Stimulated activated CD8-positive, alpha-beta memory T cell treated with anti-CD3 and anti-CD28 coated beads, Interleukin-7, amount 100 ng/mL, for 4 hours (primary cell): ENCODE measurements around the gene APOBEC2.
"Not testable (repeated sequence)": the region's sequence is repeated elsewhere in the genome, so short reads cannot be mapped to it uniquely, and the experiment has no call there.

Source experiments
- DNase-seq, 2 donors: peaks; one replicate each; pipeline ENCODE4 v3.0.0-alpha.2; 2020; ENCODE audit warnings: low read depth in 2 of 2

The APOBEC2 gene

DNA sequence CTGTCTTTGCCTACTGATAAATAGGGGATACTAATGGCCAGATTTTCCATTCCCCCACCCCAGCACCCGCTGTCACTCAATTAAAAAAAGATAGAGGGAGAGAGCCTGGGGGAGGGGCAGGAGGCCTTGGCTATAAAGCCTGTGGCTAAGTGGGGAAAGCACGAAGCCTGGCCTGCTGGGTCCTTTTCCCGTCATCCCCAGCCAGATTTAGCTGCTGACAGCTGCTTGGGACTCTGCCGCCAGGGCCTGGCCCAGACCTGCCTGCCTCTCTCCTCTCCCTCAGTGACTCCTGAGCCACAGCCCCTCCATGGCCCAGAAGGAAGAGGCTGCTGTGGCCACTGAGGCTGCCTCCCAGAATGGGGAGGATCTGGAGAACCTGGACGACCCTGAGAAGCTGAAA is at the start of gene APOBEC2:
TSS of gene APOBEC2 (plus strand) at position 162 of the 400 bp plus-strand sequence. CDS start at position 308, 146 bp downstream.
- DNase-seq = no peak

- peak; percentile 16 to 35 for DNase-seq
These were observed 46.8 kb upstream of the APOBEC2 start for GRCh38 chr6:41006217-41006616.

- not testable (repeated sequence) for DNase-seq
These were observed 46.0 kb upstream of the APOBEC2 start for GRCh38 chr6:41006980-41007379.

GRCh38 chr6:41008011-41008410 is 45.0 kb upstream of the APOBEC2 start:
- no peak for DNase-seq

DNA sequence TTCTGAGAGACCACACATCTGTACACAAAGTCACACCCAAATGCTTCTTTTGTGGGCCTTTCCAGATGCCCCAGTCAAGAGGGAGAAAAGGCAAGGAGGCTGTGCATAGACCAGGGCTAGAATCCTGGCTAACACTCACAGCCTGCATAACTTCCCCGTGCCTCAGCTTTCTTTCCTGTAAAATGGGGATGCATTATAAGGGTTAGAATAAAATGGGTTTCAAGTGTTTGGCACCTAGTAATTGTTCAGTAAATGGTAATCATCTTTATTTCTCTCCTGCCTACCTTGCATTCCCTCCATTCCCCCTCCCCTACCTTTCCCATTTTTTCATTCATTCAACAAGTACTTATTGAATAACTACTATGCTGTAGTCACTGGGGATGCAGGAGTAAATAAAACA is 43.3 kb upstream of the APOBEC2 start:
- DNase-seq = no peak

DNA sequence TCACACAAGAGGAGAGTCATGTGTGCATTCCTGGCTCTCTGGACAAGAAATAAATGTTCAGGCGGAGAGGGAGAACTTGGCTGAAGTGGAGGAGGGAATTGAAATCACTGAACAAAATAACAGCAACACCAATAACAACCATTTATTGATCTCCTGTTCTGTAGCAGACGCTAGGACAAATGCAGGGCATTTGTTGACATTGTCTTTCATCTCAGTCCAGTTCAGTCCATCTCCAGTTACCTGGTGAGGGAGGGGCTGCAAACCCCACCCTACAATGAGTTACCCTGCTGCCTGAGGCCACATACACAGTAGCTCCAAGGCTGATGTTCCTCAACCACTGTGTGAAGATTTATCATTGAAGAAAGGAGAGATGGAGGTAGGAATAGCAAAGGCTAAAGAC is 41.3 kb upstream of the APOBEC2 start:
- no peak for DNase-seq

GRCh38 chr6:41013466-41014153 is 39.4 kb upstream of the APOBEC2 start:
- DNase-seq = no peak

DNA sequence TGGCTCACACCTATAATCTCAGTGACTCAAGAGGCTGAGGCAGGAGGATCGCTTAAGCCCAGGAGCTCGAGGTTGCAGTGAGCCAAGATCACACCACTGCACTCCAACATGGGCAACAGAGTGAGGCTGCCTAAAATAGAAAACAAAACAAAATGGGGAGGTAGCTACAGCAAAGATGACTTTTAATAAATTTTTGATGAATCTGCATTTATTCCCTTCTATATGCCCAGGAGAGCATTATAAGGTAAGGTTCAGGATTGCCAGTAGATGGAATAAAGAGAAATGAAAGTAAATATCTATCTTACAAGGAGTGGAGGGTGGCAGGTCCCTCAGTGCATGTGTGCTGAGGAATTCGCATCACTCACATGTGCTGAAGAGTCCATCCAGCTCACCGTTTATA is 38.2 kb upstream of the APOBEC2 start:
- no peak for DNase-seq

DNA sequence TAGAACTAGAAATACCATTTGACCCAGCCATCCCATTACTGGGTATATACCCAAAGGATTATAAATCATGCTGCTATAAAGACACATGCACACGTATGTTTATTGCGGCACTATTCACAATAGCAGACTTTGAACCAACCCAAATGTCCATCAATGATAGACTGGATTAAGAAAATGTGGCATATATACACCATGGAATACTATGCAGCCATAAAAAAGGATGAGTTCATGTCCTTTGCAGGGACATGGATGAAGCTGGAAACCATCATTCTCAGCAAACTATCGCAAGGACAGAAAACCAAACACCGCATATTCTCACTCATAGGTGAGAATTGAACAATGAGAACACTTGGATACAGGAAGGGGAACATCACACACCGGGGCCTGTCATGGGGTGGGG is 37.1 kb upstream of the APOBEC2 start:
- DNase-seq = not testable (repeated sequence)

DNA sequence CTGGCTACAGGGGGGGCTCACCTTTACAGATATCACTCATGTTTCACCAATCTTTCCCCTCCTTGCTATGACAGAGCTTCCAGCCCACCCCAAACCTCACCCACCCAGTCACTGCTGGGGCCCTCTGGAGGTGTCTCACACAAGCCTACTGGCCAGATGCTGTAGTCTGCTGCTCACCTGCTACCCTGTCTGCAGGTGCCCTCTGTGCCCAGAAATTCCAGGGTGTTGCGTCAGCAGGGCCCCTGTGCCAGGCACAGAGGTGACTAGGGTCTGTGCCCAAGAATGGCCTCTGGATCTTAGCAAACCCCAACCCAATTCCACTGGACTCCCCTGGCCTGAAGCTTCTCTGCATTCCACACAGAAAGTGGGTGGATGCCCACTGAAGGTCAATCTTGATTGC is 35.3 kb upstream of the APOBEC2 start:
- no peak for DNase-seq

GRCh38 chr6:41021832-41022231 is 31.2 kb upstream of the APOBEC2 start:
- no peak for DNase-seq

DNA sequence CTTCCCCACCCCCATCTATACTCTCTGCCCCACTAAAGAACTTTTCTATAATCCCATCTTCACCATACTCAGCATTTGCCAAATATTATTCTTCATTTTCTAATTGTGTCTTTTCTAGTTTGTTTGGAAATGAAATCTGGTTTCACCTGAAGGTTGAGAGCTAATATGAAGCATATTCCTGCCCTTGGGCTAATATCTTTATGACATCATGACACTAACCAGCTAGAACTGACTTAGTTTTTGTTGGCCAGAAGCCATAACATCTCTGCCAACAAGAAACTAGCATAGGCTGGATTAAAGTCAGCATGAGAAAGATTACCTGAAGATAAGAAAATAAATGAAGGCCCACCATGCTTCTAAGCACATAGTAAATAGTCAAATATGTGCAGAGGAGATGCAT is 30.7 kb upstream of the APOBEC2 start:
- no peak for DNase-seq

DNA sequence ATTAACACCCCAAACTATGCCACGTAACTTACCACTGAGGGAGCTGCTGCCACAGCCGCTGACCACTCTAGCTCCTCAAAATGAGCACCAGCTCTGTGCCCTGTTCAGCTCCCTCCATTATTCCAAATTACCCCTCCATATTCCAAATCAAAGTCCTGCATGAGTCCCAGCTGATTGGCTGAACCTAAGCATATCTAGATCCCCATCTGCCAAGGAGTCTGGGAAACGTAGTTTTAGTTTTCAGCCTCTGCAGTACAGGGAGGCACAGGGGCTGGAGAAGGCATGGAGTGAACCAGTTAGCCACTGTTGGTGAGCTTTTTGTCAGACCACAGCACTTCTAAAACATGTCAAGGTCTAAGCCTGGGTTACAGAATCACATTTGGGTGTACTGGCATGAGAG is 29.9 kb upstream of the APOBEC2 start:
- DNase-seq = no peak

DNA sequence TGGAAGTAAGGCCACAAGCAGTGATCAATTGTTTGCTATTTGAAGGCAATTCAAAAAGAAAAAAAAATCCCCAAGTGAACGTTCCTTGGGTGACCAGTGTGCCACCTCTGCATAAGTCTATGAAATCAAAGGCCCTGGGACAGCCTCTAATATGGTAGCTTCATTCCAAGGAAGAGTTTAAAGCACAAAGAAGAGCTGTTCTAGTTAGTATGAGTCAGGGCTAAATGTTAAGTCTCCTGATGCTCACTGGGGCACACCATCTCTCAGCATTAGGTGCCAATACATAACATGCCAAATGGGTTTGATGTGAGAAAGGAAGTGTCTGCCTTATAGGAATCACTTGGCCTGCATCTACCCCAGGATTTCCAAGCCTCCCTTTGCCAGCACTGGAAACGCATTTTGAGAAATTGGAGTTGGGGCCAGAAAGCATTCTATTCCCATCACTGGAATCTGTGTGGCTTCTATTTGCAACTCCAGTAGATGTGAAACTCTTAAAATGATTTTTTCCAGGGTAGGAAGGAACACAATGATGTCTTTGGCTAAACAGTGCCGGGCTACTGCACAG is 27.0 kb upstream of the APOBEC2 start:
- no peak for DNase-seq

GRCh38 chr6:41027241-41027640 is 25.8 kb upstream of the APOBEC2 start:
- DNase-seq = no peak

DNA sequence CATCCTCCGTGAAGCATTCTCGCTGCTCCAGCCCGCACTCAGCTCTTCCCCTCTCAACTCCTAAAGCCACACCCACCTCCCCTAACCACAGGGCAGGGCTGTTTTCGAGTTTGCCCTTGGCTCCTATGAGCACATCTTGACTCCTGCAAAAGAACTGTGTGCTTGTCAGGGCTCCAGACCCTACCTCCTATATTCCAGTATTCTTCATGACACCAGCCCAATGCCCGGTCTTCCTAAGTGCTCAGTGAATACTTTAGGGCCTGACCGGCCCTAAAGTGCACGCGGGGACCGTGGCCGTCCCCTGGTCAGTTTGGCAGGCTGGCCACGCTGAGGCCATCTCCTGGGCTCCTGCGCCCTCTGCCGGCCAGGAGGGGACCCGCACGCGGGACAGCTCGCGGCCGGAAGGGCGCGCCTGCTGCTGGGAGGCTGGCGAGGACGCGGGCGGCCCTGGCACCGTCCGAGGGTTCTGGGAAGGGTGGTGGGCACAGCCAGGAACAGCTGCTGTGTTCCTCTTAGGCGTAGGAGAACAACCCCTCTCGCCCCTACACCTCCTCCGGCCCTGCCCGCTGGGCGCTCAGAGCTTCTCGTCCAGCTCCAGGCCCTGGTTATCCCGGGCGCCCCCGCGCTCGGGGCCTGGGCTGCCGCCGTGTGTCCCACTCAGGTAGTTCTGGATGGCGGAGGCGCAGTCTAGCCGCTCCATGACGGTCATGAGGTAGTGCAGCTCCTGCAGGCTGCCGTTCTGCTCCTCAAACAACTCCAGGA is 25.0 kb upstream of the APOBEC2 start:
- peak; percentile 13 to 55 for DNase-seq

GRCh38 chr6:41028561-41029412 is 24.2 kb upstream of the APOBEC2 start:
- DNase-seq = no peak

GRCh38 chr6:41032830-41033229 is 20.2 kb upstream of the APOBEC2 start:
- no peak for DNase-seq

- no peak for DNase-seq
These were observed 19.2 kb upstream of the APOBEC2 start for GRCh38 chr6:41033776-41034175.

DNA sequence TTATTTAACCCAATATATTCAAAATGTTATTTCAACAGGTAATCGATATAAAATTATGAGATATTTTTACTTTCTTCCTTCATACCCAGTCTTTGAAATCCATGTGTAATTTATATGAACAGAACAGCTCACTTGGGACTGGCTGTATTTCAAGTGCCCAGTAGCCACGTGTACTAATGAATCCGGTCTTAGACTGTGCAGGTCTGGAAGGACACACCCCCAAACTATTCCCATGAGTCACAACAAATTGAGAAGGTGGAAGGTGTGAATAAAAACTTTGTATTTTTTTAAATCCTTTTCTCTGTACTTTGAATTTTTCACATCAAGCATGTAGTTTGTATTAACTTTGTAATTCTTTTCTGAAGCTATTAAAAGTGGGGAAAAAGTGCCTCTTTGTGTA is 16.8 kb upstream of the APOBEC2 start:
- DNase-seq = no peak

GRCh38 chr6:41036601-41037000 is 16.4 kb upstream of the APOBEC2 start:
- no peak for DNase-seq
